Effector memory CD8-positive, alpha-beta T cell (primary cell): ENCODE results near the gene VPS37B.

Source experiments
- ATAC-seq: fragments of 150-1000 bp; cut with Tn5 transposase; replicated peaks from 2 replicates; pipeline ENCODE4 v1.10.0; 2021; ENCODE audit warnings: mild to moderate bottlenecking, moderate library complexity
- DNase-seq, 3 experiments: peaks; one replicate each; pipeline ENCODE4 v3.0.0; 2021
- H3K27ac Mint-ChIP-seq, 2 donors: one replicate each; pipeline ENCODE4 v1.8.0; 2022; ENCODE audit warnings: mild to moderate bottlenecking in 2 of 2, mixed read lengths in 2 of 2, moderate library complexity in 2 of 2
- H3K27me3 Mint-ChIP-seq, 2 donors: one replicate each; pipeline ENCODE4 v1.8.0; 2022; ENCODE audit warnings: mixed read lengths in 2 of 2
- H3K36me3 Mint-ChIP-seq: one replicate; pipeline ENCODE4 v1.8.0; 2022; ENCODE audit warnings: mild to moderate bottlenecking, moderate library complexity, mixed read lengths; ENCODE audit not compliant: insufficient read depth
- H3K4me1 Mint-ChIP-seq, 2 donors: one replicate each; pipeline ENCODE4 v1.8.0; 2022; ENCODE audit warnings: low read depth in 2 of 2, mixed read lengths in 2 of 2
- H3K4me3 Mint-ChIP-seq, 2 donors: one replicate each; pipeline ENCODE4 v1.8.0; 2022; ENCODE audit warnings: mild to moderate bottlenecking in 2 of 2, mixed read lengths in 2 of 2, moderate library complexity in 2 of 2
- H3K9me3 Mint-ChIP-seq, 2 donors: one replicate each; pipeline ENCODE4 v1.8.0; 2022; ENCODE audit warnings: mixed read lengths in 2 of 2

VPS37B gene

GRCh38 chr12:122845041-122845864, 50.7 kb downstream of the VPS37B start:
- Mint-ChIP-seq H3K27ac (no peak overlapping the region), H3K4me1 (peaks cover 11 to 16% of the 10 kb centered on the region in 2 donors), H3K9me3 (no peaks in the 10 kb centered on the region), H3K36me3 (no peaks in the 10 kb centered on the region), H3K27me3 (no peaks in the 10 kb centered on the region), H3K4me3 (no peak overlapping the region)
- ATAC-seq (no peak), DNase-seq (no peak)

- Mint-ChIP-seq H3K27ac (no peak overlapping the region), H3K4me3 (no peak overlapping the region), H3K4me1 (peaks cover 11 to 17% of the 10 kb centered on the region in 2 donors), H3K9me3 (no peaks in the 10 kb centered on the region), H3K36me3 (no peaks in the 10 kb centered on the region), H3K27me3 (no peaks in the 10 kb centered on the region)
- DNase-seq: no peak
- no peak for ATAC-seq
Measured at GRCh38 chr12:122844366-122844971, 51.5 kb downstream of the VPS37B start.

- H3K9me3 Mint-ChIP-seq: no peaks in the 10 kb centered on the region
- peak overlapping the region in 1 of 2 donors; percentile 20 for H3K27ac Mint-ChIP-seq
- H3K4me3 Mint-ChIP-seq: no peak overlapping the region
- H3K27me3 Mint-ChIP-seq: no peaks in the 10 kb centered on the region
- DNase-seq: no peak
- H3K36me3 Mint-ChIP-seq: no peaks in the 10 kb centered on the region
- ATAC-seq: no peak
- H3K4me1 Mint-ChIP-seq: peaks cover 15 to 24% of the 10 kb centered on the region in 2 donors
Measured at GRCh38 chr12:122843455-122843854, 52.5 kb downstream of the VPS37B start.

- H3K27me3 Mint-ChIP-seq: no peaks in the 10 kb centered on the region
- no peaks in the 10 kb centered on the region for H3K36me3 Mint-ChIP-seq
- peak overlapping the region in 1 of 2 donors; percentile 52 for H3K27ac Mint-ChIP-seq
- DNase-seq: no peak
- no peak overlapping the region for H3K4me3 Mint-ChIP-seq
- H3K4me1 Mint-ChIP-seq: peaks cover 21 to 31% of the 10 kb centered on the region in 2 donors
- H3K9me3 Mint-ChIP-seq: no peaks in the 10 kb centered on the region
- no peak for ATAC-seq
Measured at GRCh38 chr12:122842505-122843405, 53.2 kb downstream of the VPS37B start.

- peak overlapping the region in 1 of 2 donors; percentile 52 for H3K27ac Mint-ChIP-seq
- DNase-seq (no peak), ATAC-seq (no peak)
- no peaks in the 10 kb centered on the region for H3K9me3 Mint-ChIP-seq
- no peaks in the 10 kb centered on the region for H3K27me3 Mint-ChIP-seq
- H3K36me3 Mint-ChIP-seq: no peaks in the 10 kb centered on the region
- peaks cover 30 to 34% of the 10 kb centered on the region in 2 donors for H3K4me1 Mint-ChIP-seq
- no peak overlapping the region for H3K4me3 Mint-ChIP-seq
Measured at GRCh38 chr12:122841544-122842321, 54.2 kb downstream of the VPS37B start.

GRCh38 chr12:122840580-122841513, 55.1 kb downstream of the VPS37B start:
- peak overlapping the region in 1 of 2 donors; percentile 52 for H3K27ac Mint-ChIP-seq
- H3K4me1 Mint-ChIP-seq: peaks cover 36 to 40% of the 10 kb centered on the region in 2 donors
- H3K9me3 Mint-ChIP-seq: no peaks in the 10 kb centered on the region
- H3K36me3 Mint-ChIP-seq: peaks cover 6% of the 10 kb centered on the region
- no peaks in the 10 kb centered on the region for H3K27me3 Mint-ChIP-seq
- DNase-seq: no peak
- no peak for ATAC-seq
- H3K4me3 Mint-ChIP-seq: no peak overlapping the region

GRCh38 chr12:122839907-122840554, 55.9 kb downstream of the VPS37B start:
- no peaks in the 10 kb centered on the region for H3K27me3 Mint-ChIP-seq
- H3K36me3 Mint-ChIP-seq: peaks cover 6% of the 10 kb centered on the region
- no peak overlapping the region for H3K4me3 Mint-ChIP-seq
- ATAC-seq: no peak
- H3K9me3 Mint-ChIP-seq: no peaks in the 10 kb centered on the region
- peaks cover 36 to 40% of the 10 kb centered on the region in 2 donors for H3K4me1 Mint-ChIP-seq
- no peak for DNase-seq
- H3K27ac Mint-ChIP-seq: peak overlapping the region in 1 of 2 donors; percentile 42

- H3K4me3 Mint-ChIP-seq: no peak overlapping the region
Measured at GRCh38 chr12:122838841-122839240, 57.1 kb downstream of the VPS37B start.

GRCh38 chr12:122837306-122838265, 58.3 kb downstream of the VPS37B start:
- H3K27ac Mint-ChIP-seq: peak overlapping the region; percentile 77 to 95
- H3K36me3 Mint-ChIP-seq: peaks cover 11% of the 10 kb centered on the region
- no peaks in the 10 kb centered on the region for H3K9me3 Mint-ChIP-seq
- peaks cover 41 to 42% of the 10 kb centered on the region in 2 donors for H3K4me1 Mint-ChIP-seq
- H3K27me3 Mint-ChIP-seq: no peaks in the 10 kb centered on the region
- ATAC-seq: no peak
- DNase-seq: no peak
- H3K4me3 Mint-ChIP-seq: peak overlapping the region; percentile 94 to 95

More at GRCh38 chr12:122838841-122839240, 57.1 kb downstream of the VPS37B start:
- Mint-ChIP-seq H3K4me1 (peaks cover 41 to 42% of the 10 kb centered on the region in 2 donors), H3K36me3 (peaks cover 9% of the 10 kb centered on the region), H3K9me3 (no peaks in the 10 kb centered on the region), H3K27me3 (no peaks in the 10 kb centered on the region), H3K27ac (no peak overlapping the region)
- ATAC-seq (no peak), DNase-seq (no peak)

GRCh38 chr12:122836027-122836921, 59.6 kb downstream of the VPS37B start:
- H3K36me3 Mint-ChIP-seq: peaks cover 12% of the 10 kb centered on the region
- H3K4me3 Mint-ChIP-seq: peak overlapping the region; percentile 94 to 95
- peak; percentile 32 to 62 (median 35) for DNase-seq
- H3K27me3 Mint-ChIP-seq: no peaks in the 10 kb centered on the region
- H3K4me1 Mint-ChIP-seq: peaks cover 36 to 39% of the 10 kb centered on the region in 2 donors
- H3K9me3 Mint-ChIP-seq: no peaks in the 10 kb centered on the region
- H3K27ac Mint-ChIP-seq: peak overlapping the region; percentile 94 to 95
- peak; percentile 70 for ATAC-seq
